Natural killer cell (primary cell): ENCODE data around the gene BBS9. TPM values are rescaled to one million over a fixed set of nuclear protein-coding genes. Genes with fewer than 3 reads are reported as not detected.

Experiments
- ATAC-seq, 3 donors: fragments of 150-1000 bp in 2 of 3; fragments of 200-7000 bp in 1 of 3; cut with Tn5 transposase; 1 replicate in 1 of 3; 2 replicates in 2 of 3; pipeline ENCODE4 v1.10.0; 2021; ENCODE audit warnings: mild to moderate bottlenecking in 2 of 3, moderate library complexity in 2 of 3
- DNase-seq, 2 donors: peaks; one replicate each; pipeline versions ENCODE4 v3.0.0 to v3.0.0-alpha.2; 2013 to 2021; ENCODE audit warnings: mixed read lengths in 1 of 2
- H3K27ac ChIP-seq: one replicate; pipeline ENCODE4 v1.5.1; 2013; ENCODE audit warnings: mild to moderate bottlenecking, low read length
- H3K27me3 ChIP-seq: one replicate; pipeline ENCODE4 v1.6.1; 2013; ENCODE audit warnings: low read length; ENCODE audit not compliant: control insufficient read depth, insufficient read depth
- H3K36me3 ChIP-seq: one replicate; pipeline ENCODE4 v1.6.1; 2013; ENCODE audit warnings: low read length; ENCODE audit not compliant: control insufficient read depth, insufficient read depth
- H3K4me1 ChIP-seq: one replicate; pipeline ENCODE4 v1.6.1; 2013; ENCODE audit warnings: low read length; ENCODE audit not compliant: control insufficient read depth, insufficient read depth
- H3K4me3 ChIP-seq: one replicate; pipeline ENCODE4 v1.5.1; 2013; ENCODE audit warnings: low read length
- H3K9me3 ChIP-seq: one replicate; pipeline ENCODE4 v1.6.1; 2013; ENCODE audit warnings: low read length; ENCODE audit not compliant: control insufficient read depth, insufficient read depth
- H3K27ac Mint-ChIP-seq, 2 donors: one replicate each; pipeline ENCODE4 v1.8.0; 2022; ENCODE audit warnings: mild to moderate bottlenecking in 2 of 2, mixed read lengths in 2 of 2, moderate library complexity in 1 of 2
- H3K27me3 Mint-ChIP-seq, 2 donors: one replicate each; pipeline ENCODE4 v1.8.0; 2022; ENCODE audit warnings: low read depth in 2 of 2, mixed read lengths in 2 of 2
- H3K36me3 Mint-ChIP-seq: one replicate; pipeline ENCODE4 v1.8.0; 2022; ENCODE audit warnings: mixed read lengths
- H3K4me1 Mint-ChIP-seq, 2 donors: one replicate each; pipeline ENCODE4 v1.8.0; 2022; ENCODE audit warnings: mixed read lengths in 2 of 2
- H3K4me3 Mint-ChIP-seq: one replicate; pipeline ENCODE4 v1.8.0; 2022; ENCODE audit warnings: mild to moderate bottlenecking, moderate library complexity, mixed read lengths
- H3K9me3 Mint-ChIP-seq, 2 donors: one replicate each; pipeline ENCODE4 v1.8.0; 2022; ENCODE audit warnings: mixed read lengths in 2 of 2
- WGBS: methylation state at CpG from one replicate; pipeline ENCODE4 v1.1.7; 2013; ENCODE audit warnings: missing lambda C conversion rate; ENCODE audit not compliant: insufficient coverage; 5-methylcytosine and 5-hydroxymethylcytosine counted together
- intact Hi-C: fragments of 100-400 bp; cut with micrococcal nuclease; formaldehyde crosslinking; loops from one replicate; pipeline ENCODE4 v1.14.2; 2022
- total RNA-seq, 4 donors: library from RNA; stranded (reverse); fragments of 120-200 nt in 1 of 4; gene quantifications; one replicate each; pipeline versions ENCODE4 v1.2.3 to v1.2.4, GENCODE V29; 2013 to 2022
- TF ChIP-seq, protein P1 (sequence below): fragments of 200-600 bp; IDR thresholded peaks from one replicate; pipeline ENCODE4 v1.8.0; 2022; ENCODE audit warnings: antibody characterized with exemption

The BBS9 gene
- total RNA-seq, 3 donors from 2014 or later (not counting 1 experiment from before 2014, with no cell fraction given), result 25.1 to 34.6 (median 34.4) TPM

DNA sequence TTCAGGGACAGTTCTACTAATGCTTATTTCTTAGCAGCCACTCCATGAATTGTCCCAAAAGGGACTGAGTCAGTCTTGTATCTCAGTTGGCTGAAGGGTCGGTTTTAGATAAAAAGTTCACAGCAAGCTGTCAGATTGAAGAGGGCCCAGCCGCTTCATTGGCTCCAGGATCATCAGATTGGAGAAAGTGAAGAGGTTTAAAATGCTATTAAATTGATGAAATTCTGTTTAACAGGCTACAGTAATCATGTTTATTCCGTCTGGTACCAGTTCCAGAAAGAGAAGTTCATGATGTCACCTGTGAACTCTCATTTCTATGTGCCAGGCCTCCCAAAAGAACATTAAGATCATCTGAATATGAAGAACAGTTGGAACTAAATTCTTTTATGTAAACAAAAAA lies 481.6 kb downstream of the BBS9 start:
- Mint-ChIP-seq H3K9me3 (peaks cover 5 to 6% of the 10 kb centered on the region in 2 donors), H3K4me1 (peaks cover 0 to 10% of the 10 kb centered on the region in 2 donors), H3K27me3 (no peaks in the 10 kb centered on the region), H3K36me3 (no peaks in the 10 kb centered on the region), H3K27ac (no peak overlapping the region), H3K4me3 (no peak overlapping the region)
- Histone ChIP-seq H3K27ac (no peak overlapping the region), H3K4me3 (no peak overlapping the region), H3K4me1 (no peaks in the 10 kb centered on the region), H3K36me3 (no peaks in the 10 kb centered on the region), H3K27me3 (no peaks in the 10 kb centered on the region), H3K9me3 (no peaks in the 10 kb centered on the region)
- intact Hi-C loops, result loop anchor here (10.0 kb wide), 1 partner anchor 64 kb away; no protein-coding TSS in a partner anchor
- TF ChIP-seq, protein P1, sequence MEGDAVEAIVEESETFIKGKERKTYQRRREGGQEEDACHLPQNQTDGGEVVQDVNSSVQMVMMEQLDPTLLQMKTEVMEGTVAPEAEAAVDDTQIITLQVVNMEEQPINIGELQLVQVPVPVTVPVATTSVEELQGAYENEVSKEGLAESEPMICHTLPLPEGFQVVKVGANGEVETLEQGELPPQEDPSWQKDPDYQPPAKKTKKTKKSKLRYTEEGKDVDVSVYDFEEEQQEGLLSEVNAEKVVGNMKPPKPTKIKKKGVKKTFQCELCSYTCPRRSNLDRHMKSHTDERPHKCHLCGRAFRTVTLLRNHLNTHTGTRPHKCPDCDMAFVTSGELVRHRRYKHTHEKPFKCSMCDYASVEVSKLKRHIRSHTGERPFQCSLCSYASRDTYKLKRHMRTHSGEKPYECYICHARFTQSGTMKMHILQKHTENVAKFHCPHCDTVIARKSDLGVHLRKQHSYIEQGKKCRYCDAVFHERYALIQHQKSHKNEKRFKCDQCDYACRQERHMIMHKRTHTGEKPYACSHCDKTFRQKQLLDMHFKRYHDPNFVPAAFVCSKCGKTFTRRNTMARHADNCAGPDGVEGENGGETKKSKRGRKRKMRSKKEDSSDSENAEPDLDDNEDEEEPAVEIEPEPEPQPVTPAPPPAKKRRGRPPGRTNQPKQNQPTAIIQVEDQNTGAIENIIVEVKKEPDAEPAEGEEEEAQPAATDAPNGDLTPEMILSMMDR, result no peak
- no peak for DNase-seq
- 97% methylated on average over 3 of the region's 3 CpGs for WGBS
- ATAC-seq, result no peak

DNA sequence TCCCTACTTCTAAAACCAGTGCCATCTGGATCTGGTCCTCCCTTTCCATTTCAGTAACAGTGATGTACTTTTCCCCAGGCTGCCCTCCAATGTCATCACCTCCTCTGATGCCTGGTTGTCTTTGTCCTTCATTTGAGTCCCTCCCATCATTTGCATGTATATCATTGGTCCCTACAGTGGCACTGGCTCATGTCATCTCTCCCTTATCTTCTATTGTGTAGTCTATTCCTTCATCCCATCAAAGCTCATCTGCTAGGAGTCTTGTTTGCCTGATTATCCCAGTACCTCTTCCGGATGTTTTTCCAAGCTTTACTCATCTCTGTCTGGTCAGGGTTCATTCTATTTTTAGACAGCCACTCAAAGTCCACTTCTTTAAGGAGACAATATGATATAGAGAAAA lies 483.1 kb downstream of the BBS9 start:
- Histone ChIP-seq H3K9me3 (no peaks in the 10 kb centered on the region), H3K27ac (no peak overlapping the region), H3K36me3 (no peaks in the 10 kb centered on the region), H3K4me1 (no peaks in the 10 kb centered on the region), H3K4me3 (no peak overlapping the region), H3K27me3 (no peaks in the 10 kb centered on the region)
- H3K27ac Mint-ChIP-seq, result no peak overlapping the region
- peaks cover 6 to 7% of the 10 kb centered on the region in 2 donors for H3K9me3 Mint-ChIP-seq
- H3K27me3 Mint-ChIP-seq, result no peaks in the 10 kb centered on the region
- peaks cover 0 to 10% of the 10 kb centered on the region in 2 donors for H3K4me1 Mint-ChIP-seq
- ATAC-seq (no peak), DNase-seq (no peak)
- TF ChIP-seq, protein P1, result no peak
- 93% methylated on average over 1 of the region's 1 CpG for WGBS
- intact Hi-C loops, result loop anchor here (10.0 kb wide), 1 partner anchor 62 kb away; no protein-coding TSS in a partner anchor
- H3K36me3 Mint-ChIP-seq, result peaks cover 3% of the 10 kb centered on the region
- no peak overlapping the region for H3K4me3 Mint-ChIP-seq

DNA sequence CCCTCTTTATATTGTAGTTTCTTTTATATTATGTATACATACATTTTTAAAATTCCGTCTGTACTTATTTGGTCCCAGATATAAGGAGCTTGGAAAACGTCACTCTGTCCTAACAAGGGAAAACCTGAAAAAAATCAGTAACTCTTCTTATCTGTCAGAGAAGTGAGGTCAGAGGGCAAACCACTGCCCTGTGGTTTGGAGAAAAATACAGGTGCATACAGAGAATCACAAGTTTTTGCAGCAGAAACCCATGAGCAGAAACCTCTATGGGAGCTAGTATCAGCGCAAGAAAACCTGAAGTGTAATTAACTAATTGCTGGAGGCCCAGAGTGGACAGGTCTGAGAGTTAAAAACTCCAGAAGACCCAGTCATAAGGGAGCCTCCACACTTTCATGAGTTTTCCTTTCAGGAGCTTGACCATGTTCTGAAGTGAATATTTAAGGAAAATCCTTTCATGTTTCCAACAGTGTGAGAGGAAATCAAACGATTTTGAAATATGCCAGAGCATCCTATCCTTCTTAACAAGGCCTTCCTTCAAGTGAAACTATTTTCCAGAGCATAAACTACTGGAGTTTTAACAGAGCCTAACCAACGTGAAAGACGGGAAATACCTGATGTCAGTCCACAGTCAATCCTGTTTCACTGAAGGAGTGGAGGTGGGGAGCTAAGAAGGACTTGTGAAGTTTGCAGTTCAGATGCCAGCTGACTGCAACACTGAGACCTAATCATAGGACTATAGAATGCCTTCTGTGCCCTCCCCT lies 485.2 kb downstream of the BBS9 start:
- H3K4me3 ChIP-seq, result no peak overlapping the region
- peaks cover 0 to 10% of the 10 kb centered on the region in 2 donors for H3K4me1 Mint-ChIP-seq
- no peaks in the 10 kb centered on the region for H3K9me3 ChIP-seq
- no peak overlapping the region for H3K27ac Mint-ChIP-seq
- intact Hi-C loops, result loop anchor here (10.0 kb wide), 1 partner anchor 60 kb away; no protein-coding TSS in a partner anchor
- no peaks in the 10 kb centered on the region for H3K4me1 ChIP-seq
- no peak for DNase-seq
- H3K36me3 ChIP-seq, result no peaks in the 10 kb centered on the region
- peaks cover 4 to 13% of the 10 kb centered on the region in 2 donors for H3K9me3 Mint-ChIP-seq
- no peaks in the 10 kb centered on the region for H3K27me3 ChIP-seq
- no peak overlapping the region for H3K27ac ChIP-seq
- no peak overlapping the region for H3K4me3 Mint-ChIP-seq
- H3K27me3 Mint-ChIP-seq, result no peaks in the 10 kb centered on the region
- ATAC-seq, result no peak
- H3K36me3 Mint-ChIP-seq, result peaks cover 7% of the 10 kb centered on the region
- WGBS, result 92% methylated on average over 5 of the region's 6 CpGs
- TF ChIP-seq, protein P1, result no peak
